ENCODE data around the gene LIM2. TPM values are rescaled to one million over a fixed set of nuclear protein-coding genes. Genes with fewer than 3 reads are reported as not detected.

LIM2 gene
- total and polyA plus RNA-seq, 2 of the 4 experiments (the other 2 are of a cell fraction): not detected

GRCh38 chr19:51386882-51387520, 773 bp downstream of the LIM2 start:
- no peak for ATAC-seq (ENCODE audit: low read depth)
- ChIA-PET CTCF (no interaction called here), POLR2A (ENCODE audit: unreplicated experiment) (no interaction called here)
- Histone ChIP-seq H4K91ac (ENCODE audit: insufficient read depth, low read depth, low read length) (no peak overlapping the region), H4K8ac (ENCODE audit: low read depth in 2 of 2, low read length in 2 of 2) (no peak overlapping the region), H3K56ac (ENCODE audit: extremely low read depth, insufficient read depth, low read length) (no peak overlapping the region), H2BK15ac (ENCODE audit: low read depth, low read length) (no peak overlapping the region), H3K9ac (ENCODE audit: low read depth, low read length) (no peak overlapping the region), H3K27ac (ENCODE audit: insufficient read depth, low read length) (no peak overlapping the region), H3K4ac (ENCODE audit: low read depth, low read length) (no peak overlapping the region), H3K4me3 (ENCODE audit: insufficient read depth, low read depth, low read length) (no peak overlapping the region), H3K27me3 (ENCODE audit: control insufficient read depth, insufficient read depth, low read length) (peaks cover 2% of the 10 kb centered on the region; the same call in 1 of the 2 replicates), H4K5ac (ENCODE audit: low read depth, low read length) (no peak overlapping the region), H3K14ac (replicated peaks; ENCODE audit: low read depth, low read length) (no peak overlapping the region), H2AFZ (replicated peaks; ENCODE audit: low read length, poor library complexity) (no peak overlapping the region), H3K4me1 (ENCODE audit: control insufficient read depth, insufficient read depth, low read length) (no peaks in the 10 kb centered on the region), H2AK5ac (ENCODE audit: low read depth, low read length) (no peak overlapping the region), H2BK20ac (ENCODE audit: low read depth, low read length) (no peak overlapping the region), H3K4me2 (ENCODE audit: low read depth, low read length) (no peak overlapping the region), H2BK120ac (ENCODE audit: low read depth, low read length) (no peak overlapping the region), H3K9me1 (ENCODE audit: insufficient read depth, low read length) (no peaks in the 10 kb centered on the region), H3K36me3 (ENCODE audit: control insufficient read depth, insufficient read depth, low read length) (no peaks in the 10 kb centered on the region), H3K9me3 (ENCODE audit: control insufficient read depth, insufficient read depth, low read length) (no peaks in the 10 kb centered on the region), H4K20me1 (ENCODE audit: insufficient read depth, low read length) (no peaks in the 10 kb centered on the region), H2AK9ac (replicated peaks; ENCODE audit: low read depth, low read length, poor library complexity) (no peak overlapping the region), H3K79me1 (ENCODE audit: low read depth in 1 of 2, low read length in 2 of 2) (no peaks in the 10 kb centered on the region), H3K23ac (ENCODE audit: low read depth, low read length) (no peak overlapping the region), H2BK5ac (ENCODE audit: low read depth, low read length, poor library complexity, severe bottlenecking) (no peak overlapping the region), H3K18ac (ENCODE audit: low read depth, low read length) (no peak overlapping the region)
- intact Hi-C loops (cut with micrococcal nuclease): no loop called here
- dilution Hi-C loops (cut with HindIII; ENCODE audit: low sequenced_read_pairs, unreplicated experiment): no loop called here
- 65% methylated on average over 2 of the region's 14 CpGs; no CpG with 5 or more reads in 1 of the 2 experiments for WGBS, 2 experiments (ENCODE audit: extremely low coverage in 2 of 2, insufficient read length in 1 of 2)
- BruUV-seq (replicated peaks): no TSS peak
- in situ Hi-C loops (cut with MboI; ENCODE audit: low sequenced_read_pairs): no loop called here
- TF ChIP-seq CEBPB (IDR thresholded peaks at IDR 0.05; ENCODE audit: low read depth, low read length) (no peak), MXI1 (IDR thresholded peaks at IDR 0.05; ENCODE audit: borderline replicate concordance, low read depth, low read length) (no peak), RFX5 (IDR thresholded peaks at IDR 0.05; ENCODE audit: low read depth, low read length) (no peak), MAZ (IDR thresholded peaks at IDR 0.05; ENCODE audit: borderline replicate concordance, low read depth, low read length) (no peak), RAD21 (IDR thresholded peaks at IDR 0.05; ENCODE audit: low read length) (no peak)
- no peak for DNase-seq

Data from IMR-90 (cell line).